ENCODE measurements around the gene MARK1.

MARK1 gene

GRCh38 chr1:220711056-220711809 lies 183.3 kb downstream of the MARK1 start:
- no peak for DNase-seq (ENCODE audit: low read depth, low spot score)
